Measurements from ENCODE around the gene MAP4K4.

The MAP4K4 gene

GRCh38 chr2:101870444-101870843 is 172.9 kb downstream of the MAP4K4 start:
- DNase-seq (ENCODE audit: low spot score): no peak

GRCh38 chr2:101871480-101871879 is 174.0 kb downstream of the MAP4K4 start:
- DNase-seq (ENCODE audit: low spot score): no peak

GRCh38 chr2:101872480-101872879 is 175.0 kb downstream of the MAP4K4 start:
- DNase-seq (ENCODE audit: low spot score): no peak

- peak; percentile 24 for DNase-seq (ENCODE audit: low spot score)
Observed at GRCh38 chr2:101873543-101873942, 176.0 kb downstream of the MAP4K4 start.

GRCh38 chr2:101874069-101874468 is 176.6 kb downstream of the MAP4K4 start:
- DNase-seq (ENCODE audit: low spot score): no peak

- DNase-seq (ENCODE audit: low spot score): no peak
Observed at GRCh38 chr2:101879466-101879865, 182.0 kb downstream of the MAP4K4 start.

GRCh38 chr2:101881131-101881530 is 183.6 kb downstream of the MAP4K4 start:
- no peak for DNase-seq (ENCODE audit: low spot score)

GRCh38 chr2:101882769-101883307 is 185.3 kb downstream of the MAP4K4 start:
- DNase-seq (ENCODE audit: low spot score): no peak

GRCh38 chr2:101883860-101884259 is 186.4 kb downstream of the MAP4K4 start:
- DNase-seq (ENCODE audit: low spot score): peak; percentile 55

- no peak for DNase-seq (ENCODE audit: low spot score)
Observed at GRCh38 chr2:101884423-101884822, 186.9 kb downstream of the MAP4K4 start.

GRCh38 chr2:101887328-101887727 is 189.8 kb downstream of the MAP4K4 start:
- DNase-seq (ENCODE audit: low spot score): no peak

GRCh38 chr2:101889460-101890098 is 192.1 kb downstream of the MAP4K4 start:
- DNase-seq (ENCODE audit: low spot score): no peak

- no peak for DNase-seq (ENCODE audit: low spot score)
Observed at GRCh38 chr2:101892377-101892776, 194.9 kb downstream of the MAP4K4 start.

- no peak for DNase-seq (ENCODE audit: low spot score)
Observed at GRCh38 chr2:101893681-101894381, 196.3 kb downstream of the MAP4K4 start.

GRCh38 chr2:101895039-101895438 is 197.5 kb downstream of the MAP4K4 start:
- no peak for DNase-seq (ENCODE audit: low spot score)

- DNase-seq (ENCODE audit: low spot score): no peak
Observed at GRCh38 chr2:101895819-101896322, 198.4 kb downstream of the MAP4K4 start.

- DNase-seq (ENCODE audit: low spot score): no peak
Observed at GRCh38 chr2:101897301-101897700, 199.8 kb downstream of the MAP4K4 start.

GRCh38 chr2:101899265-101899664 is 201.8 kb downstream of the MAP4K4 start:
- no peak for DNase-seq (ENCODE audit: low spot score)

- DNase-seq (ENCODE audit: low spot score): no peak
Observed at GRCh38 chr2:101899871-101900270, 202.4 kb downstream of the MAP4K4 start.

- DNase-seq (ENCODE audit: low spot score): no peak
Observed at GRCh38 chr2:101900375-101900774, 202.9 kb downstream of the MAP4K4 start.

GRCh38 chr2:101901241-101901640 is 203.7 kb downstream of the MAP4K4 start:
- no peak for DNase-seq (ENCODE audit: low spot score)

- no peak for DNase-seq (ENCODE audit: low spot score)
Observed at GRCh38 chr2:101902169-101902568, 204.7 kb downstream of the MAP4K4 start.

GRCh38 chr2:101904916-101905315 is 207.4 kb downstream of the MAP4K4 start:
- no peak for DNase-seq (ENCODE audit: low spot score)
